Measurements from ENCODE around the gene PLEKHF1. TPM values are rescaled to one million over a fixed set of nuclear protein-coding genes. Genes with fewer than 3 reads are reported as not detected.

PLEKHF1 gene
- total and polyA plus RNA-seq, 2 of the 13 experiments (the other 11 are each of a cell fraction or from before 2014, with no cell fraction given) = 2.9 to 3.8 TPM

DNA sequence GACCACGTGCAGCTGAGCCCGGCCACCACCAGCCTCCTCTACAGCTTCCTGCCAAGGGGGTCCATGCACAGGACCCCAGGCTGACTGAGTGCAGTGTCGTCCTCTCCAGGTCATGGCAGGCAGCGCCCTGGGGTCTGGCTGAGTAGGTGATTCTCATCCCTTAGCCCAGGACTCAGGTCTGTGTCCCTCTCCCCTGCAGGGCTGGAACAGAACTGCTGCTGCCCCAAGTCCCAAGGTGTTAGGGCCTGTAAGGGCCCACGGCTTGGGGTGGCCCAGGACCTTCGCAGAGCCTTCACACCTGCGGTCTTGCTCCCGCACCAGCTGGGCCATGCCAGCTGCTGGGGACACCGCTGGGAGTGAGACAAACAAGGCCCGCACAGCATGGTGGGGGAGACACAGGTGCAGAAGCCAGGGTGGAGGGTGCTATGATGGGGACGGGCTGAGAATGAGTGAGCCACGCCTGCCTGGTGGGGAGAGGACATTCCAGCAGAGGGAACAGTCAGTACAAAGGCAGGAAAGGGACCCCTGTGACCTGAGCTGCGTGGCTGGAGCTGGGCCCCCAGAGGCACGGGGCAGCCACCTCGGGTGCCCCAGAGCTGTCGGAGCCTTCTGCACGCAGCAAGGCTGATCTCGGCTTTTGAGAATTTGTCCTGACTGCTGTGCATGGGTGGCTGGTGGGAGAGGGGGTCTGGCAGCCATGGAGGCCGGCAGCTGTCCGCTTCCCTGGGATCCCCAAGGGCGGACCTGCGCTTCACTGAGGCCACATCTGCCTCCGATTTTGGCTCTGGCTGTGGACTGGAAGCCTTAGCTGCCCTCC, 11.9 kb downstream of the PLEKHF1 start:
- Histone ChIP-seq H3K9ac (ENCODE audit: insufficient read depth, low read depth, low read length) (no peak overlapping the region), H3K36me3 (replicated peaks in 1 of 2; ENCODE audit: control insufficient read depth in 1 of 2, insufficient read depth in 2 of 2, low read length in 2 of 2) (peaks cover 0 to 9% of the 10 kb centered on the region in 2 experiments; a peak in 2 of 5 replicates), H4K20me1 (ENCODE audit: insufficient read depth, low read length) (no peaks in the 10 kb centered on the region), H3K27ac (ENCODE audit: extremely low read length, insufficient read depth, low read length) (no peak overlapping the region), H3K9me3 (ENCODE audit: low read length) (no peaks in the 10 kb centered on the region), H3K4me3 (replicated peaks in 1 of 3; ENCODE audit: insufficient read depth in 1 of 3, low read depth in 2 of 3, low read length in 3 of 3) (no peak overlapping the region), H3K27me3 (ENCODE audit: control insufficient read depth in 1 of 2, insufficient read depth in 2 of 2, low read length in 2 of 2) (peaks cover 3 to 10% of the 10 kb centered on the region in 2 experiments; a peak in 4 of 5 replicates), H2AFZ (ENCODE audit: low read length) (no peak overlapping the region), H3K79me2 (ENCODE audit: insufficient read depth, low read length) (no peaks in the 10 kb centered on the region), H3K4me1 (ENCODE audit: insufficient read depth, low read length) (peaks cover 31% of the 10 kb centered on the region), H3K4me2 (ENCODE audit: low read depth, low read length) (no peak overlapping the region)
- no peak for FAIRE-seq
- ChIA-PET CTCF (ENCODE audit: low intra/inter-chr PET ratio, low total read pairs) (no interaction called here), POLR2A (no interaction called here)
- WGBS (ENCODE audit: low lambda C conversion rate) = 94% methylated on average over 18 of the region's 23 CpGs
- TF ChIP-seq DMAP1 (CRISPR knock-in tag; IDR thresholded peaks at IDR 0.05) = no peak
- TF ChIP-seq CBFB (CRISPR knock-in tag; IDR thresholded peaks at IDR 0.05) = no peak
- TF ChIP-seq AGO2 (optimal IDR thresholded peaks at IDR 0.05; ENCODE audit: low read depth, low read length) = peak; percentile 33
- no TSS peak for BruUV-seq (replicated peaks)
- DNase-seq (ENCODE audit: low spot score) = no peak
- in situ Hi-C loops (cut with HindIII; ENCODE audit: extremely low pct_ligation_motif_present, low pct_unique_long_range_greater_than_20kb) = no loop called here
- ATAC-seq = peak; percentile 28; the same call in 2 of the 3 replicates
- intact Hi-C loops (cut with micrococcal nuclease; ENCODE audit: unreplicated experiment) = no loop called here

DNA sequence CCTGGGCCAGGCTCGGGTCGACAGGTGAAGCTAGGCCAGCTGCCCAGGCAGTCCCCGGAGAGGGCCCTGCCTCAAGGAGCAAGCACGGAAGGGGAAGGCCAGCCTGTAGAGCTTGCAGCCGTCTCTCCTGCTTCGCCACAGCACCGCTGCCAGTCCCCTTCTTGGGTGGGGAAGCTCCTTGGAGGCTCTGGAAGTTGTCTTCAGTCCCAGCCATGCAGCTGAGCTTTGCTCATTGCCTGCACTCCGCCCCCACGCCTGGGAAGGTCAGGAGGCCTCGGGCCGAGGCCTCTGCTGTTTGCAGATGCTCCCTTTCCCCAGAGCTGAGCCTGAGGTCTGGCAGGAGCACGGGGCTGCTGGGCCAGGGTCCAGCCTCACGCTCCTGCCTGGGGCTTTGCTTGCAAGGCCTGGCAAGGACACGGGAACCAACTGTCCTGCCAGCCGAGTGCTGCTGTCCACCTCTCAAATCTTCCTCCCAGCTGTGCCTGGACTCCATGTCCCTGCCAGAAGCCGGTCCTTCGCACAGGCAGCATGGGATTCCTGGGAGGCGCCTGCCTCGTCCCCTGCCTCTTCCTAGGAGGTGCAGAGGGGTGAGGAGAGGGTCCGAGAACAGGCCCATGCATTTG, 13.3 kb downstream of the PLEKHF1 start:
- 64% methylated on average over 4 of the region's 20 CpGs for WGBS (ENCODE audit: low lambda C conversion rate)
- H4K20me1 ChIP-seq (ENCODE audit: insufficient read depth, low read length) = no peaks in the 10 kb centered on the region
- intact Hi-C loops (cut with micrococcal nuclease; ENCODE audit: unreplicated experiment) (no loop called here), in situ Hi-C loops (cut with HindIII; ENCODE audit: extremely low pct_ligation_motif_present, low pct_unique_long_range_greater_than_20kb) (no loop called here)
- ChIA-PET CTCF (ENCODE audit: low intra/inter-chr PET ratio, low total read pairs) (no interaction called here), POLR2A (interaction anchor here (1.2 kb wide), 1 partner anchor 72 kb away, joined by 5 read pairs; the partner anchor contains the start of gene POP4)
- H3K4me2 ChIP-seq (ENCODE audit: low read depth, low read length) = peak overlapping the region; percentile 51
- peak; percentile 22 for DNase-seq (ENCODE audit: low spot score)
- no TSS peak for BruUV-seq (replicated peaks)
- H3K4me3 ChIP-seq (replicated peaks in 1 of 3; ENCODE audit: insufficient read depth in 1 of 3, low read depth in 2 of 3, low read length in 3 of 3) = no peak overlapping the region; a peak in 1 of 6 replicates
- H3K4me1 ChIP-seq (ENCODE audit: insufficient read depth, low read length) = peaks cover 36% of the 10 kb centered on the region
- H3K27me3 ChIP-seq (ENCODE audit: control insufficient read depth in 1 of 2, insufficient read depth in 2 of 2, low read length in 2 of 2) = peaks cover 5 to 18% of the 10 kb centered on the region in 2 experiments
- H3K27ac ChIP-seq (ENCODE audit: extremely low read length, insufficient read depth, low read length) = no peak overlapping the region
- H3K36me3 ChIP-seq (replicated peaks in 1 of 2; ENCODE audit: control insufficient read depth in 1 of 2, insufficient read depth in 2 of 2, low read length in 2 of 2) = peaks cover 0 to 9% of the 10 kb centered on the region in 2 experiments; a peak in 2 of 5 replicates
- no peak for FAIRE-seq
- no peaks in the 10 kb centered on the region for H3K79me2 ChIP-seq (ENCODE audit: insufficient read depth, low read length)
- no peaks in the 10 kb centered on the region for H3K9me3 ChIP-seq (ENCODE audit: low read length)
- H2AFZ ChIP-seq (ENCODE audit: low read length) = no peak overlapping the region
- ATAC-seq = peak; percentile 83
- H3K9ac ChIP-seq (ENCODE audit: insufficient read depth, low read depth, low read length) = peak overlapping the region; percentile 22
- TF ChIP-seq, protein P1, sequence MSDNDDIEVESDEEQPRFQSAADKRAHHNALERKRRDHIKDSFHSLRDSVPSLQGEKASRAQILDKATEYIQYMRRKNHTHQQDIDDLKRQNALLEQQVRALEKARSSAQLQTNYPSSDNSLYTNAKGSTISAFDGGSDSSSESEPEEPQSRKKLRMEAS (IDR thresholded peaks at IDR 0.05) = 0 out of 2 replicates have a peak, but pooled peaks have one; percentile 33
- TF ChIP-seq HNRNPL (IDR thresholded peaks at IDR 0.05; ENCODE audit: low read depth, low read length) = no peak
- TF ChIP-seq HNF4A (CRISPR knock-in tag; IDR thresholded peaks at IDR 0.05) = peak; percentile 71
- no peak for TF ChIP-seq CREB1 (IDR thresholded peaks at IDR 0.05)
- TF ChIP-seq CREB1 (CRISPR knock-in tag; IDR thresholded peaks at IDR 0.05) = no peak
- no peak for TF ChIP-seq ASH2L (IDR thresholded peaks at IDR 0.05; ENCODE audit: insufficient read length, low read depth, low read length)
- no peak for TF ChIP-seq ATF1 (CRISPR knock-in tag; IDR thresholded peaks at IDR 0.05)
- TF ChIP-seq EHMT2 (IDR thresholded peaks at IDR 0.05; ENCODE audit: borderline replicate concordance, low read depth, low read length) = no peak
- no peak for TF ChIP-seq ZMYM4 (CRISPR knock-in tag; IDR thresholded peaks at IDR 0.05)
- no peak for TF ChIP-seq ZNF143 (CRISPR knock-in tag; IDR thresholded peaks at IDR 0.05)
- 0 out of 2 replicates have a peak, but pooled peaks have one; percentile 43 for TF ChIP-seq SP5 (CRISPR knock-in tag; IDR thresholded peaks at IDR 0.05; ENCODE audit: borderline replicate concordance, low read depth)
- TF ChIP-seq, protein P2, sequence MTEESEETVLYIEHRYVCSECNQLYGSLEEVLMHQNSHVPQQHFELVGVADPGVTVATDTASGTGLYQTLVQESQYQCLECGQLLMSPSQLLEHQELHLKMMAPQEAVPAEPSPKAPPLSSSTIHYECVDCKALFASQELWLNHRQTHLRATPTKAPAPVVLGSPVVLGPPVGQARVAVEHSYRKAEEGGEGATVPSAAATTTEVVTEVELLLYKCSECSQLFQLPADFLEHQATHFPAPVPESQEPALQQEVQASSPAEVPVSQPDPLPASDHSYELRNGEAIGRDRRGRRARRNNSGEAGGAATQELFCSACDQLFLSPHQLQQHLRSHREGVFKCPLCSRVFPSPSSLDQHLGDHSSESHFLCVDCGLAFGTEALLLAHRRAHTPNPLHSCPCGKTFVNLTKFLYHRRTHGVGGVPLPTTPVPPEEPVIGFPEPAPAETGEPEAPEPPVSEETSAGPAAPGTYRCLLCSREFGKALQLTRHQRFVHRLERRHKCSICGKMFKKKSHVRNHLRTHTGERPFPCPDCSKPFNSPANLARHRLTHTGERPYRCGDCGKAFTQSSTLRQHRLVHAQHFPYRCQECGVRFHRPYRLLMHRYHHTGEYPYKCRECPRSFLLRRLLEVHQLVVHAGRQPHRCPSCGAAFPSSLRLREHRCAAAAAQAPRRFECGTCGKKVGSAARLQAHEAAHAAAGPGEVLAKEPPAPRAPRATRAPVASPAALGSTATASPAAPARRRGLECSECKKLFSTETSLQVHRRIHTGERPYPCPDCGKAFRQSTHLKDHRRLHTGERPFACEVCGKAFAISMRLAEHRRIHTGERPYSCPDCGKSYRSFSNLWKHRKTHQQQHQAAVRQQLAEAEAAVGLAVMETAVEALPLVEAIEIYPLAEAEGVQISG (CRISPR knock-in tag; IDR thresholded peaks at IDR 0.05) = 0 out of 2 replicates have a peak, but pooled peaks have one; percentile 21
- 0 out of 2 replicates have a peak, but pooled peaks have one; percentile 14 for TF ChIP-seq PHF21A (CRISPR knock-in tag; IDR thresholded peaks at IDR 0.05)
